HG03342 (cell line): Measurements from ENCODE around the gene SPEG.
"Not testable (repeated sequence)": the region's sequence is repeated elsewhere in the genome, so short reads cannot be mapped to it uniquely, and the experiment has no call there.

Experiments
- ATAC-seq: cut with Tn5 transposase; IDR thresholded peaks from one replicate; pipeline ENCODE4 v1.9.1; 2021; ENCODE audit warnings: mild to moderate bottlenecking, moderate library complexity; ENCODE audit not compliant: unreplicated experiment

SPEG gene

DNA sequence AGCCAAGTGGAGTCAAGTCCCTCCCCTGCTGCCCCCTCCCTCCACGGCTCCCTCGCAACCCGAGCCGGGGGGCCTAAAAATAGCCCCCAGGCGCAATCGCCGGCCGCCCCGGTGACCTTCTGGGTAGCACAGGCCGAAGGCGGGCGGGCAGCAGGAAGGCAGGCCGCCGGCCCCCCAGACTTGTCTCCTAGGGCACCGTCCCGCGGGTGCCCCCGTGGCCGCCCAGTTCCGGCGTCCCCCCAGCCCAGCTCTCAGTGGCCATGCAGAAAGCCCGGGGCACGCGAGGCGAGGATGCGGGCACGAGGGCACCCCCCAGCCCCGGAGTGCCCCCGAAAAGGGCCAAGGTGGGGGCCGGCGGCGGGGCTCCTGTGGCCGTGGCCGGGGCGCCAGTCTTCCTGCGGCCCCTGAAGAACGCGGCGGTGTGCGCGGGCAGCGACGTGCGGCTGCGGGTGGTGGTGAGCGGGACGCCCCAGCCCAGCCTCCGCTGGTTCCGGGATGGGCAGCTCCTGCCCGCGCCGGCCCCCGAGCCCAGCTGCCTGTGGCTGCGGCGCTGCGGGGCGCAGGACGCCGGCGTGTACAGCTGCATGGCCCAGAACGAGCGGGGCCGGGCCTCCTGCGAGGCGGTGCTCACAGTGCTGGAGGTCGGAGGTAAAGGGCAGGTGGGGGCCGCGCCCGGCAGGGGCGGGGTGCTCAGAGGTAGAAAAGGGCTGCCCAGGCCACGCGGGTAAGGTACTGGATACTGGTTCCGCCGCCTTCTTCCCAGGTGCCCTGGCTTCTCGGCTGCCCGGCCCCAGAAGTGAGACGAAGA lies at the start of gene SPEG:
Gene SPEG (plus strand): TSS at position 126 of the 808 bp plus-strand sequence. CDS start 135 bp downstream, at position 261.
- ATAC-seq, result no peak

DNA sequence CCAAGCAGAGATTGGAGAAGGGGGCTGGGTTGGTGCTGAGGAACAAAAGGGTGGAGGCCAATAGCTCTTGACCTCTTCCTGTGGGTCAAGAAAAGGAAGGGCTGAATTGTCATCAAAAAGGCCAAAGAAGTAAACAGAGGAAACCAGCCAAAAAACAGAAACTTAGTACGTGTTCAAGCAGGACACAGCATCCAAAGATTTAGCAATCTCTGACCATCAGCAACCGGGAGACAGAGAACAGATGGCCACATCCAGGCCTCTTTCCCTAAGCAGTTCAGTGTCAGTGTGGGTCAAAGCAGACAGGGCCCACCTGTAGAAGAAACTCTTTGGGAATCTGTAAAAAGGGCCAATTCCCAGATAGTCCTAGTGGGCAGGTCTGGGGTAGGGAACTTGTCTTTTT lies 49.8 kb upstream of the SPEG start:
- no peak for ATAC-seq

DNA sequence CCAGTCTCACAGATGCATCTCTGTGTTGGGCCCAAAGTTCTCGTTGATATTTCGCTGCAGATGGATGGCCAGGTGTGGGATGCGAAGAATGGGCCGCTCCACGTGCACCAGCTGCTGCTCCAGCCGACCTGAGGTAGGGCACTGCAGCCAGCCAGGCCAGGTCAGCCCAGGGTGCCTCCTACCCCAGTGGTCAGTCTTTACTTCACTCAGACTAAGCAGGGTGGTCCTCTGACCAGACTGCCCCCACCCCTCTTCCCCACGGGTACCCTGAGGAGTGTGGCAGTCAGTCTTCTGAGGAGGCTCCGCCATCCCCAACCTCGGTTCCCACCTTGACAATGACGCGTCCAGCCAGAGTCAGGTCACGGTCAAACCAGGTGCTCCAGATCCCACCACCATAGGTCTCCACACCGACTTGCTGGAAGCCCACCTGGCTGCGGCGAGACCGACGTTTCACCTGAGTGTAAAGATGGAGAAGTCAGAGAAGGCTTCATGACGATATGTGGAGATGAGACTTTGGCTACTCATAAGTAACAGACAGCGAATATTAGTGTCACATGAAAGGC lies 48.6 kb upstream of the SPEG start:
- no peak for ATAC-seq

DNA sequence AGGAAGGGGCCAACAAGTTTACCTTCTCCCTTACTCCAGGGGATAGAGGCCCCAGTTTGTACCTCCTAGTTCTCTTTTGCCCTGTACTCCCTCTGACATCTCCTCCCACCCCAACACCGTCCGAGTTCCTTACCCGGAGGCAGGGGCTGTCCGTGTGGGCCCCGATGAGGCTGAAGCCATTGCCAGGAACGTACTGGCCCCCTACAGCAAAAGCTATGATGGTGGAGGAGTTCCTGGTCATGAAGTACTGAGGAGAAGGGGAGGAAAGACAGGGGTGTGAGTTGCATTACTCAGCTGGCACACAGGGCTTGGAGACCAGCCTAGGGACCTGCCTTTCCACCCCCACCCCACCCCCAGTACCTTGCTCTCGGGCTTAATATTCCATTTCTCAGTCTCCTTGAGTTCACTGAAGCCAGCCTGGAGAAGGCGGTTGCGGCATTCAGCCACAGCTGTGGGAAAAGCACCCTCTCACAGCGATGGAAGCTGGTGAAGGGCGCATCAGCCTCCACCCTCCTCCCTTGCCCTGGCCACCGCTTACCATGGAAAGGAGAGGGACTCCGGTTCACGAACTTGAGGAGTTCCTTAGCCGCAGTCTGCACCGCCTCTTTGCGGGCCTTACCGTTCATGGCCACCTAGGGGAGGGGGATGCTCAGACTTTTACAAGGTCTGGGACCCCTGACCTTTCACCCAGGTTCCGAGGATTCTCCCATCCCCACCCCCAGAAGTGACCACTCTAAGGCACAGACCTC lies 47.9 kb upstream of the SPEG start:
- ATAC-seq, result no peak

DNA sequence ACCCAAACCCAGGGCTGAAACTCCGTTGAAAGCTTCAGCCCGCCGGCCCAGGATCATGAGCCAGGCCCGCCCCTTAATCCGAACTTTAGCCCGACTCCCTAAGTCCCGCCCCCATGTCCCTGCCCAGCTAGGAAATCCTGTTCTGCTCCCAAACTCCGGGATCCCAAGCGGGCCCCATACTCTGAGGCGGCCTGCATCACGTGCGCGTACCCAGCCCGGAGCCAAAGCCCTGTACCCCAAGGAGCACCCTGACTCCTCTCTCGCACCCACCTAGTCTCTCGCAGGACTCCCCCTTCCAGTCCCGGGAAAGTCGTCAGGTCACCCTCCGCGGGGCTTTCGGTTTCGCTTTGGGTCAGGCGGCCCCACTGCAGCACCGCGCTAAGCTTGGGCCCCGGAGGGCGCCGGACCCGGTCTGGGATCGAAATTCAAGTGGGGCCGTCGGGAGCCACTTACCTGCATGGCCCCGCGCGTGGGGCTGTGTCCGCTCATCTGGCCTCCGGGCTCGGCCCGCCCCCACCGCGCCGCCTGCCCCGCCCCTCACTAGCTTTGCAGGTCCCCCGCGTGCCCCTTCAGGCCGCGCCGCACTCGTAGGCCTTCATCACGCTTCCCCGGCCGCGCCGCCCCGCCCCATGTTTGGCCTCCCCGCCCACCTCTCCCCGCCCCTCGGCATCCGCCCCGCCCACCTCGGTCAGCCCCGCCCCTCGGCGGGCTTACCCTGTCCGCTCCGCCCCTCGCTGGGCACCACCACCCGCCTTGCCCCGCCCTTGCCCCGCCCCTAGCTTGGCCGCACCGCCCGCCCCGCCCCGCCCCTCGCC lies 47.1 kb upstream of the SPEG start, which contains the start of gene DNPEP:
Gene DNPEP (minus strand): TSS at position 607 of the 815 bp plus-strand sequence. CDS start 118 bp downstream, at position 489.
- ATAC-seq, result peak; percentile 57

DNA sequence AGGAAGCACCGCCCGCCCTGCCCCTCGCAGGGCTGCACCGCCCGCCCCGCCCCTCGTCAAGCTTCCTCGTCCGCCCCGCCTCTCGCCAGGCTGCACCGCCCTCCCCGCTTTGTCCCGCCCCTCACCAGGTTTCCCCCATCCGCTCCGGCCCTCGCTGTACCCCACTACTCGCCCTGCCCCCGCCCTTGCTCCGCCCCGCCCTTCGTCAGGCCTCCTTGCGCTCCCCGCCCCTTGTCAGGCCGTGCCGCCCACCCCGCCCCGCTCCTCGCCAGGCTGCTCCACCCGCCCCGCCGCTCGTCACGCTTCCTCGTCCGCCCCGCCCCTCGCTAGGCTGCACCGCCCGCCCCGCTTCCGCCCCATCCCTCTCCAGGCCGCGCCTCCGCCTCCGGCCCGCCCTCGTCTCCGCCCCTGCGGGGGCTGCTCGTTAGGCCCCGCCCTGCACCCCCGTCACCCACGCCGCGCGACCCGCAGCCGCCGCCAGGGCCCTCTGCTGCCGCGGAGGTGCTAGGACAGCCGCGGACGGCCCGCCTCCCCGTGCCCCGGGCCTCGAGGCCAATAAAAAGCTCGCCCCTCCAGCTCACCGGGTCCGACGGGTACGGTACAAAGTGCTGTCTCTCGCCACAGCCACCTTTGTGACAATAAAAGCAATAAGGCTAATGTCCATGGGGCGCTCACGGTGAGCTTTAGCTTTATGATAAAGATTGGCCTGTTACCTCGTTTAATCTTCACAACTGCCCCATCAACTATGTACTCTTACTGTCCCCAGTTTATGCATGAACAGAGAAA lies 46.3 kb upstream of the SPEG start:
- ATAC-seq, result peak; percentile 81

DNA sequence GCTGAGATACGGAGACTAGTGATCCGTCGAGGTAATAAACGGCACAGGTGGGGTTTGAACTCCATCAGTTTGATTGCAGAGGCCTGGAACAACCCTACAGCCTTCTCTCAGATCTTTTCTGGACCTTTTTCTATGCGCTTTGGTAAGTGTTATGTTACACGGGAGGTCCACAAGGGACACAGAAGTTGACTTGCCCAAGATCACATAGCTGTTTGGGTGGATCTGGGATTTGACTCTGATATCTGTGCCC lies 45.8 kb upstream of the SPEG start:
- no peak for ATAC-seq

DNA sequence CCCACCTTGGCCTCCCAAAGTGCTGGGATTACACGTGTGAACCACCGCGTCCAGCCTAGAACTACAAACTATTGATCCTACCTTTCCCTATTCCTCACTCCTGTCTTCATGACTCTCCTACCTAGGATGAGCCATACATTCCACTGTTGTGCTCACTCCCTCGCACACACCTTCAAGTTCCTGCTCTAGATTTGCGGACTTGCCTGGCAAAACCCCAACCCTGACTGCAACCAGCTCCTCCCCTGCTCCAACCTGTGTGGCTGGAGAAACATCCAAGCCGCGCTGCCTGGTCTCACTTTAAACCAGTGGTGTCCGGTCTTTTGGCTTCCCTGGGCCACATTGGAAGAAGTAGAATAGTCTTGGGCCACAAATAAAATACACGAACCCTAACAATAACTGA lies 41.9 kb upstream of the SPEG start:
- no peak for ATAC-seq

DNA sequence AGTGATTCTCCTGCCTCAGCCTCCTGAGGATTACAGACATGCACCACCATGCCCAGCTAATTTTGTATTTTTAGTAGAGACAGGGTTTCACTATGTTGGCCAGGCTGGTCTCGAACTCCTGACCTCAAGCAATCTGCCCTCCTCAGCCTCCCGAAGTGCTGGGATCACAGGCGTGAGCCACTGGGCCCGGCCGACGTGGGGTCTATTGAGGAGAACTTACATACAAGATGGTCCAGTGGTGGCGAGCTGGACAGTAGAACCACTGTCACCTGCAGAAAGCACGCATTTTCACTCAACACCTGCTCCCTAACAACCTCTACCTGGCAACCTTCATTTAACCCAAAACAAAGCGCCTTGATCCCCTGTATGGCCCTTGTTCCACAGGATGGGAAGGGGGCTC lies 39.6 kb upstream of the SPEG start:
- not testable (repeated sequence) for ATAC-seq

DNA sequence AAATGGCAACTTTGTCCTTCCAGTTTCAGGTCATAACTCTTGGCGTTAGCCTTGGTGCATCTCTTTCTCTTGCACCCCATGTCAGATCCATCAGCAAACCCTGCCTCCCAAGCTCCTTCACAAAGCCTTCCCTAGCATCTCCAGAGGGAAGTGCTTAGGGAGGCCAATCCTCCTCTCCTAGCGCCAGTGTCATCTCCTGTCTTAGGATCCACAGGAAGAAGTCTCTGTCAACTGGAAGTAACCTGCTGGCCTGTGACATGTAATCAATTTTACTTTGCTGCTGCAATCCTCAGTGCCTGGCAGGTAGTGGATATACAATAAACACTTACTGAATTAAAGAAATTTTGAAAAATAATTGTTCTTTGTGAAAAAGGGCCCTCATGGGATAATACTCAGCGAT lies 39.0 kb upstream of the SPEG start:
- ATAC-seq, result no peak

DNA sequence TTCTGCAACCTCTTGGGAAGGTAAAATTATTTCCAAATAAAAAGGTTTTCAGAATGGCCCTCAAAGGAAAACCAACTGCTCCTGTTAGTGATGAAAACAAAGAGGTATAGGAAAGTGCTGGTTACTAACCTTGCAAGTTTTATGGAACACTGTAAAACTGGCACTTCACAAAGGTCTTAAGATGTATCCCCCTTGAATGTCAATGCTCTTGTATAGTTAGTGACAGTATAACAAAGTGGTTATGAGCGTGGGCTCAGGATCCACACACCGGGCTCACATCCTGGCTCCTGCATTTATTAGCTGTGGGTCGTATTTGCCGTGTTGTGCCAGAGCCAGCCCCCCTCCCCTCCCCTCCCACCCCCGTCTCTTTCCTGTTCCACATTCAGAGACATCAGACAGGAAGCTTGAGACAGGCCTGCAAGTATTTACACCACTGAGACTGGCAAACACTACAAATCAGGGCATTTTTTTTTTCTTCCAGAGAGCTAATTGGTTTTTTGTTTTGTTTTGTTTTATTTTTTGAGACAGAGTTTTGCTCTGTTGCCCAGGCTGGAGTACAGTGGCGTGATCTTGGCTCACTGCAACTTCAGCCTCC lies 37.7 kb upstream of the SPEG start:
- ATAC-seq, result no peak

DNA sequence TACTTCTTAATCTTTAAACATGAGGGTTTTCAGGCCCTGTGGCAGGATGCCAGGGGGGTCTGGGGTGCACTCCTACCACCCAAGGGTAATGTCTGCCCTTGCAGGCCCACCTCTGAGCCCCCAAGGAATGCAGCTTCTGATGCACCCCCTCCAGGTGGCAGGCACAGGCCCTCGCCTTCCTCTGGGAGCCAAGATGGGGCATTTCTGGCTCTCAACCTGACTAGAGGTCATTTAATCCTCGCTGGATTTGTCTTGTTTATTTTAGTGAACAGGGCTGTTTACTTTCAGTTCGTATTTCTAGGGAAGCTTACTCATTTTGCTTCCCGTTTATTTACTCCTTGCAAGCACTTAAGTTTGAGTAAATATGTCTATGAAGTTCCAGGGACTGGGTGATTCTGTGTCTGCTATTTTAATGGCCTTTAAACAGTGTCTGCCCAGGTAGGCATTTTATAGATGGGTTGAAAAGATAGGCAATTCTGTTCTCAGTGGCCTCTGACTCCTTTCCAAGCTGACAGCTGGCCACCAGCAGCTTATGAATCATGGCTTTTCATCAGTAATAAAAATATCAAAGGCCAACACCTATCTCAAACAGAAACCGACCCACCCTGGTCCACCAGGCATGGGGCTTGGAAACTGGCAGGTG lies 35.8 kb upstream of the SPEG start:
- ATAC-seq, result no peak

DNA sequence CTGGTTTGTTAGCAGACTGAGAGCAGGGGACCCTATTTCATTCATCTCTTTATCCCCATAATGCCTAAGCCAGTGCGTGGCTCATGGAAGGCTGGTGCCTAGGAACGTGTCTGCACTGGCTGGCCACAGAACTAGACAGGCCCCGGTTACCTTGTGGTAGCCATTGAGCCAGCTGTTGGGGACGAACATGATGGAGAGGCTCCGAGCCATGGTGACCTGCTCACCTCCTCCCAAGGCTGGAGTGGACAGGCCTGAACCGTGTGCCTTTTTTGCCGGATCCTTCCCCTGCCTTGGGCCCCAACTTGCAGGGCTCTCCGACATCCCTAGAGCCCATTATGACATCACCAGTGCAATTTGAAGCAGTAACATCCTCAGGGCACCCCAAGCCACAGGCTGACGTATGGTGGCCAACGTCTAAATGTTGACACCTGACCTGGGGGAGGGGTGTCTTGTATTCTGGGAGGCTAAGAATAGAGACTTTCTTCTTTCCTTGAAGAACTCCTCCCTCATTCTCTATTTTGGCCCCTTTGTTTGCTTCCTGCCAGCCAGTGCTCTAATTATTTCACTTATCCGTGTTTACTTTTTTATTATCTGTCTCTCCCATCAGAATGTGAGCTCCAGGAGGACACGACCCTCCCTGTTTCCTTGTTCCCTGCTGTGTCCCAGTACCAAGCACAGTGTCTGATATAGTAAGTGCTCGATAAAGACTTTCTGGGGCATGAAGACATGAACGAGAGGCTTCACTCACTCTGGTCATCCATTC lies 34.7 kb upstream of the SPEG start:
- ATAC-seq, result no peak

DNA sequence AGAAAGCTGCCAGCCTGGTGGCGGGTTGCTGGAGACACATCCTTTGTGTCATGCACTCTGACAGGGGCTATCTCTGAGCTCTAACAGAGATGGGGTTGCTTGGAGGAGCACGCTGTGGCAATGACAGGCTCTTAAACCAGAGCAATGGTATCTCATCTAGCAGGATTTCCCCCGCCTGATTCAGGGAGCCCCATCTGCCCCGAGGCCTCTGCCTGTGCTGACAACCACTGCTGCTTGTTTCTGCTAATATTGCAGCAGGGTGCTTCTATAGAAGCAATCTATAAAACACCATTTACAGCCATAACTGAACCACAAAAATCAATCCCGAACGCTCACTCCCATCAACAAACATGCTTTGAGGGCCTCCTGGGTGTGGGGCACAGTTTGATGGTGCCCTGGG lies 34.1 kb upstream of the SPEG start:
- ATAC-seq, result no peak

DNA sequence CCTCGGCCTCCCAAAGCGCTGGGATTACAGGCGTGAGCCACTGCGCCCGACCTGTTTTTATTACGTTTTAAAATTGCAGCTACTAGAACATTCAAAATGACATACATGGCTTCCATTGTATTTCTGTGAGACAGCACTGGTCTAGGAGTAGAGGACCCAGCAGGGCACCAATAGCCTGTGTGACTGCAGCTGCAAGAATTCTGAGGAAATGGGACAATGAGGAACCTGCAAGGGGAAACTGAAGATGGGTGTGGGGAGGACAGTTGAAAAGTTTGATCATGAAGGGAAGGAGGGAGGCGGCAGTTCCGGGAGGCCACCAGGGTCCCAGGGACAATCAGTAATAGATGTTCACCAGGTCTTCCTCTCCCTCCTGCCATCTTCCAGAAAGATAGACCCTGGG lies 33.0 kb upstream of the SPEG start:
- no peak for ATAC-seq

DNA sequence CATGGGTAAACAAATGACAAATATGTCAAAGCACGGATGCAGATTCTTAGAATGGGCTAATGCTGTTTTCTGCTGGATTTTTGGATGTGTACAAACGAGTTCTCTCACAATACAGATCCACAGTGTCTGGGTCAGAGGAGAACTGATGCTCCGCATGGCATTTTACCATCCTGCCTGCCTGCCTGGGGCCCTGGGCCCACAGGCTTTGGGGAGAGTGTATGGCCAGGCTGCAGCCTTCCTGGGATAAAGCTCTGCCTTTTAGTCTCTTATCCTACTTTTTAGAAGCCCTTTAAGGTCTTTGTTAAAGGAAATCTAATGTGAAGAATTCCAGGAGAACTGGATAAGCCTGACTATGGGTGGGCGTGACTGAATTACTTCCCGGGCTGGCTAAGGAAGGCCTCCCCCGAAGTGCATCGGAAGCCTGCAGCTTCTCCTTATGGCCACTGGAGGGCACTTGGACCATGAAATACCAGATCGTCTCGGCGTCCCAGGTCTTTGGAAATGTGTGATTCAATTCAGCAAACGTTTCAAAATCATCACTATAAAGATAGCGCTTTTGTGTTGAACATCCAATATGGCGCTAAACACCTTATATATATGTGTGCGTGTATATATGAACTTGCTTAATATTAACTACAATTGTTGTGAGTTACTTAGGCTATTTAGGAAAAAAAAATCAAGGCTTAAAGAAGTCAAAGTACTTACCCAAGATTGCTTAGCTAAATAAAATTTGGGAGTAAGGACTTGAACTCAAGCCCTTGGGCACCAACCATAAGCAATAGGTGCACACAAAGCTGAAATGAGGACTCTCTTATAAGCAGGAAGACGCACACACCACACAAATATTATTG lies 31.8 kb upstream of the SPEG start:
- peak; percentile 91 for ATAC-seq

DNA sequence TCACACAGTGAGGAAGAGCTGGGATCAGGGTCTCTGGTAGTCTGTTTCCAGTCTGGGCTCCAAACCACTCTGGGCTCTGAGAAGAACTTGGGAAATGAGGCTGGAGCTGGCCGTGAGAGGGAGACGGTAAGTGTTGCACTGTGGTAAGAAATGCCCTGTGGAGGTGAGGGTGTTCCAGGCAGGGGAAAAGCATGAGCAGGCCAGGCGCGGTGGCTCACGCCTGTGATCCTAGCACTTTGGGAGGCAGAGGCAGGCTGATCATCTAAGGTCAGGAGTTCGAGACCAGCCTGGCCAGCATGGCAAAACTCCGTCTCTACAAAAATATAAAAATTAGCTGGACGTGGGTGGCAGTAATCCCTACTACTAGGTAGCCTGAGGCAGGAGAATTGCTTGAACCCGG lies 30.8 kb upstream of the SPEG start:
- no peak for ATAC-seq

DNA sequence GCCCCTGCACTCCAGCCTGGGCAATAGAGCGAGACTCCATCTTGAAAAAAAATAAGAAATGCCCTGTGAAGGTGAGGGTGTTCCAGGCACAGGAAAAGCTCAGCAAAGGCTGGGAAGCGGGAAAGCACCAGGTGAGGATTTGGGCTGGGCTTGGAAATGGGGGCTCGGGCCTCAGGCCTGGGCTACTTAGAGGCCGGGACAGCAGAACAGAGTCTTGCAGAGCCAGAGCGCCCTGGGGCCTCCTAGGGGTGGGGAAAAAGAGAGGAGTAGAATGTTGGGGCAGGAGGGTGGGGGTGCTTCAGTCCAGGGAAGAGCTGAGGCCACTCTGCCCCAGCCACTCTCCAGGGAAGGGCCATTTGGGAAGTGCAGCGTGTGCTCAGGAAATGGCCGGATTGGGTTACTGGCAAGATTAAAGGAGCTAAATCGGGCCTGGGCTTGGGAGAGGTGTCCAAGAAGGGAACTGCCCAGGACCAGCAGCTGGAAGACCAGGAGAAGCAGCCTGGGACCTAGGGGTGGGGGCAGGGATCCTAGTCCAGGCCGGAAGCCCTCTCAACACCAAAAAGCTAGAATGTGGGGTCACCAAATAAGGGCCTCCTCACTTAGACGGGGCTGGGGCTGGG lies 30.2 kb upstream of the SPEG start:
- ATAC-seq, result no peak
